ENCODE data around the gene TMF1. TPM values are rescaled to one million over a fixed set of nuclear protein-coding genes. Genes with fewer than 3 reads are reported as not detected.

TMF1 gene
- total RNA-seq, 8 experiments from 2014 or later: 24.8 to 50.5 (median 40.1) TPM

GRCh38 chr3:69005071-69005790 lies 46.9 kb downstream of the TMF1 start:
- 53 to 95% (median 87%) methylated on average over 2 to 5 of the region's 6 CpGs for WGBS, 10 experiments
- Histone ChIP-seq H3K27ac (no peak overlapping the region), H3K4me1 (replicated peaks in 1 of 2) (peaks cover 0 to 4% of the 10 kb centered on the region in 2 donors), H3K4me3 (no peak overlapping the region)
- peak in 1 of 8 experiments; percentile 43 for ATAC-seq (replicated peaks in 6 of 8)
- in situ Hi-C loops (cut with MboI; ENCODE audit: low pct_unique_long_range_greater_than_20kb in 2 of 9, low sequenced_read_pairs in 9 of 9, unreplicated experiment in 9 of 9): no loop called here

GRCh38 chr3:69004138-69004537 lies 48.0 kb downstream of the TMF1 start:
- in situ Hi-C loops (cut with MboI; ENCODE audit: low pct_unique_long_range_greater_than_20kb in 2 of 9, low sequenced_read_pairs in 9 of 9, unreplicated experiment in 9 of 9): no loop called here
- no peak overlapping the region for H3K4me3 ChIP-seq
- WGBS, 10 experiments: 58 to 95% (median 92%) methylated on average over 3 to 9 of the region's 9 CpGs; no CpG with 5 or more reads in 1 of the 10 experiments
- no peak overlapping the region for H3K27ac ChIP-seq
- no peak for ATAC-seq (replicated peaks in 6 of 8)
- no peaks in the 10 kb centered on the region for H3K4me1 ChIP-seq (replicated peaks in 1 of 2)

GRCh38 chr3:68999605-69000004 lies 52.5 kb downstream of the TMF1 start:
- peak in 1 of 8 experiments; percentile 23 for ATAC-seq (replicated peaks in 6 of 8)
- no peak overlapping the region for H3K4me3 ChIP-seq
- no peak overlapping the region for H3K27ac ChIP-seq
- in situ Hi-C loops (cut with MboI; ENCODE audit: low pct_unique_long_range_greater_than_20kb in 2 of 9, low sequenced_read_pairs in 9 of 9, unreplicated experiment in 9 of 9): no loop called here
- WGBS, 10 experiments: 80 to 100% (median 95%) methylated on average over 1 of the region's 1 CpG; no CpG with 5 or more reads in 4 of the 10 experiments
- no peaks in the 10 kb centered on the region for H3K4me1 ChIP-seq (replicated peaks in 1 of 2)

GRCh38 chr3:68999158-68999557 lies 53.0 kb downstream of the TMF1 start:
- H3K4me1 ChIP-seq (replicated peaks in 1 of 2): no peaks in the 10 kb centered on the region
- no peak overlapping the region for H3K4me3 ChIP-seq
- no peak overlapping the region for H3K27ac ChIP-seq
- in situ Hi-C loops (cut with MboI; ENCODE audit: low pct_unique_long_range_greater_than_20kb in 2 of 9, low sequenced_read_pairs in 9 of 9, unreplicated experiment in 9 of 9): no loop called here
- ATAC-seq (replicated peaks in 6 of 8): peak in 3 of 8 experiments; percentile 46 to 79 (median 63)

- Histone ChIP-seq H3K4me1 (replicated peaks in 1 of 2) (no peaks in the 10 kb centered on the region), H3K27ac (no peak overlapping the region), H3K4me3 (no peak overlapping the region)
- WGBS, 10 experiments: 73 to 100% (median 87%) methylated on average over 1 to 6 of the region's 6 CpGs; no CpG with 5 or more reads in 1 of the 10 experiments
- ATAC-seq (replicated peaks in 6 of 8): peak in 1 of 8 experiments; percentile 47
- in situ Hi-C loops (cut with MboI; ENCODE audit: low pct_unique_long_range_greater_than_20kb in 2 of 9, low sequenced_read_pairs in 9 of 9, unreplicated experiment in 9 of 9): no loop called here
These were observed 54.2 kb downstream of the TMF1 start for GRCh38 chr3:68997887-68998286.

GRCh38 chr3:68996356-68996995 lies 55.7 kb downstream of the TMF1 start:
- peak in 3 of 8 experiments; percentile 10 to 58 (median 21) for ATAC-seq (replicated peaks in 6 of 8)
- H3K4me3 ChIP-seq: no peak overlapping the region
- no peak overlapping the region for H3K27ac ChIP-seq
- in situ Hi-C loops (cut with MboI; ENCODE audit: low pct_unique_long_range_greater_than_20kb in 2 of 9, low sequenced_read_pairs in 9 of 9, unreplicated experiment in 9 of 9): no loop called here
- WGBS, 10 experiments: 71 to 100% (median 75%) methylated on average over 1 to 7 of the region's 8 CpGs; no CpG with 5 or more reads in 3 of the 10 experiments
- H3K4me1 ChIP-seq (replicated peaks in 1 of 2): no peaks in the 10 kb centered on the region

GRCh38 chr3:68988740-68989139 lies 63.4 kb downstream of the TMF1 start:
- WGBS, 10 experiments: 8 to 100% (median 90%) methylated on average over 2 to 4 of the region's 4 CpGs; no CpG with 5 or more reads in 1 of the 10 experiments
- in situ Hi-C loops (cut with MboI; ENCODE audit: low pct_unique_long_range_greater_than_20kb in 2 of 9, low sequenced_read_pairs in 9 of 9, unreplicated experiment in 9 of 9): no loop called here
- Histone ChIP-seq H3K27ac (no peak overlapping the region), H3K4me3 (no peak overlapping the region), H3K4me1 (replicated peaks in 1 of 2) (no peaks in the 10 kb centered on the region)
- ATAC-seq (replicated peaks in 6 of 8): peak in 1 of 8 experiments; percentile 20

- WGBS, 10 experiments: 54 to 93% (median 73%) methylated on average over 4 to 6 of the region's 6 CpGs
- Histone ChIP-seq H3K4me1 (replicated peaks in 1 of 2) (no peaks in the 10 kb centered on the region), H3K27ac (no peak overlapping the region), H3K4me3 (no peak overlapping the region)
- ATAC-seq (replicated peaks in 6 of 8): no peak
- in situ Hi-C loops (cut with MboI; ENCODE audit: low pct_unique_long_range_greater_than_20kb in 2 of 9, low sequenced_read_pairs in 9 of 9, unreplicated experiment in 9 of 9): no loop called here
These were observed 64.8 kb downstream of the TMF1 start for GRCh38 chr3:68987322-68987721.

GRCh38 chr3:68986496-68987208 lies 65.5 kb downstream of the TMF1 start:
- Histone ChIP-seq H3K4me1 (replicated peaks in 1 of 2) (no peaks in the 10 kb centered on the region), H3K4me3 (no peak overlapping the region), H3K27ac (no peak overlapping the region)
- WGBS, 10 experiments: 93 to 100% (median 98%) methylated on average over 1 to 6 of the region's 6 CpGs; no CpG with 5 or more reads in 3 of the 10 experiments
- in situ Hi-C loops (cut with MboI; ENCODE audit: low pct_unique_long_range_greater_than_20kb in 2 of 9, low sequenced_read_pairs in 9 of 9, unreplicated experiment in 9 of 9): no loop called here
- peak in 1 of 8 experiments; percentile 40 for ATAC-seq (replicated peaks in 6 of 8)

- no peak for ATAC-seq (replicated peaks in 6 of 8)
- Histone ChIP-seq H3K27ac (no peak overlapping the region), H3K4me3 (no peak overlapping the region), H3K4me1 (replicated peaks in 1 of 2) (no peaks in the 10 kb centered on the region)
- 20 to 100% (median 58%) methylated on average over 1 to 3 of the region's 3 CpGs; no CpG with 5 or more reads in 3 of the 10 experiments for WGBS, 10 experiments
- in situ Hi-C loops (cut with MboI; ENCODE audit: low pct_unique_long_range_greater_than_20kb in 2 of 9, low sequenced_read_pairs in 9 of 9, unreplicated experiment in 9 of 9): no loop called here
These were observed 66.9 kb downstream of the TMF1 start for GRCh38 chr3:68985146-68985790.

GRCh38 chr3:68984011-68984530 lies 68.1 kb downstream of the TMF1 start:
- Histone ChIP-seq H3K4me3 (no peak overlapping the region), H3K27ac (no peak overlapping the region), H3K4me1 (replicated peaks in 1 of 2) (no peaks in the 10 kb centered on the region)
- no peak for ATAC-seq (replicated peaks in 6 of 8)
- in situ Hi-C loops (cut with MboI; ENCODE audit: low pct_unique_long_range_greater_than_20kb in 2 of 9, low sequenced_read_pairs in 9 of 9, unreplicated experiment in 9 of 9): no loop called here
- 33 to 100% (median 74%) methylated on average over 1 to 5 of the region's 5 CpGs; no CpG with 5 or more reads in 2 of the 10 experiments for WGBS, 10 experiments

GRCh38 chr3:68977486-68978167 lies 74.5 kb downstream of the TMF1 start:
- WGBS, 10 experiments: 81 to 93% (median 89%) methylated on average over 3 to 8 of the region's 8 CpGs
- no peak for ATAC-seq (replicated peaks in 6 of 8)
- in situ Hi-C loops (cut with MboI; ENCODE audit: low pct_unique_long_range_greater_than_20kb in 2 of 9, low sequenced_read_pairs in 9 of 9, unreplicated experiment in 9 of 9): no loop called here

More at GRCh38 chr3:68977486-68978167, 74.5 kb downstream of the TMF1 start:
- Histone ChIP-seq H3K27ac (no peak overlapping the region), H3K4me1 (replicated peaks in 1 of 2) (no peaks in the 10 kb centered on the region), H3K4me3 (no peak overlapping the region)
